IPS-20b (cell line): ENCODE results near the gene CACNA1C.

Experiments used
- H3K27ac ChIP-seq: one replicate; pipeline ENCODE4 v1.5.1; 2013; ENCODE audit warnings: low read length
- H3K27me3 ChIP-seq: 2 replicates; pipeline ENCODE4 v1.6.1; 2013; ENCODE audit warnings: mild to moderate bottlenecking, low read length, inconsistent platforms; ENCODE audit not compliant: insufficient read depth
- H3K36me3 ChIP-seq: 2 replicates; pipeline ENCODE4 v1.6.1; 2013; ENCODE audit warnings: low read depth, mild to moderate bottlenecking, inconsistent platforms, low read length, moderate library complexity; ENCODE audit not compliant: insufficient read depth
- H3K4me1 ChIP-seq: 2 replicates; pipeline ENCODE4 v1.6.1; 2013; ENCODE audit warnings: mild to moderate bottlenecking, control low read depth, inconsistent platforms, low read length, moderate library complexity; ENCODE audit not compliant: insufficient read depth
- H3K4me3 ChIP-seq: 2 replicates; pipeline ENCODE4 v1.5.1; 2013; ENCODE audit warnings: mild to moderate bottlenecking, low read length, inconsistent platforms
- H3K9ac ChIP-seq: 2 replicates; pipeline ENCODE4 v1.6.1; 2013; ENCODE audit warnings: low read depth, mild to moderate bottlenecking, inconsistent platforms, low read length, moderate library complexity
- H3K9me3 ChIP-seq: 2 replicates; pipeline ENCODE4 v1.6.1; 2013; ENCODE audit warnings: mild to moderate bottlenecking, low read depth, low read length, inconsistent platforms; ENCODE audit not compliant: insufficient read depth

The CACNA1C gene

DNA sequence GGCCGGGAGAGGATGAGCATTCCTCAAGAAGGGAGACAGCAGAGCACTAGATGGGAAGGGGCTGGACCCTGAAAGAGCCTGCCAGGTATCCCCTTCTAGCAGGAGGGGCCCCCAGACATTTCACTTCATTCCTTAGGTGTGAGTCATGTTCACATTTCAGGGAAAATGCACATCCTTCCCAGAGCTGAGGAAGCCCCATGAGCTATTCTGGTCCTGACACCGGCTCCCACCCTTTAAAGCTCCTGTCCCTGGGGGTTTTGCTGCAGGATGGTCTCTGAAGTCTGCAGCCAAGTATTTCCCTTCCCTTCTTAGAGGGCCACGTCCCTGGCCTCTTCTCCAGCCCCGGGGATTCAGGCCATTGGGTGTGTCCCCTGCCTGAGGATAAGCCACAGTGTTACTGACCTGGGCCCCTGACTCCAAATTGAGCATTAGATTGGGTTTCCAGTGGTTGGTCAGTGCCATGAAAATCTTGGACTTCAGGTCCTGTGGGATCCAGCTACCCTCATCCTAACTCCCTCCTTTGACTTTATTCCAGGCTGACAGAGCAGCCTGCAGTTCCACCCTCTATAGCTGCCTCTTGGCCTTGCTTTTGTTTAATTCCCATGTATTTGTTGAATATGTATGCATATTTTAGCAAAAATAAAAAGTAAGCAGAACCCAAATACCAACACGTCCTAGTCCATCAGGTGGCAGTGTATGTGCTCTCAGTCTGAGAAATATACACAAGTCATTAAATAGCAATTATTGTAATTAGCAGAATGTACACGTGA lies 267.1 kb downstream of the CACNA1C start:
- H3K9me3 ChIP-seq, result no peaks in the 10 kb centered on the region
- no peak overlapping the region for H3K27ac ChIP-seq
- no peak overlapping the region for H3K9ac ChIP-seq

GRCh38 chr12:2320841-2321240 lies 268.1 kb downstream of the CACNA1C start:
- H3K27me3 ChIP-seq, result no peaks in the 10 kb centered on the region
- no peak overlapping the region for H3K27ac ChIP-seq
- H3K9ac ChIP-seq, result no peak overlapping the region
- no peaks in the 10 kb centered on the region for H3K9me3 ChIP-seq
- no peaks in the 10 kb centered on the region for H3K36me3 ChIP-seq
- no peaks in the 10 kb centered on the region; the same call in 1 of the 2 replicates for H3K4me1 ChIP-seq
- H3K4me3 ChIP-seq, result no peak overlapping the region

More for the DNA sequence above, 267.1 kb downstream of the CACNA1C start:
- H3K27me3 ChIP-seq, result no peaks in the 10 kb centered on the region
- no peaks in the 10 kb centered on the region for H3K36me3 ChIP-seq
- no peaks in the 10 kb centered on the region; the same call in 1 of the 2 replicates for H3K4me1 ChIP-seq
- H3K4me3 ChIP-seq, result no peak overlapping the region

DNA sequence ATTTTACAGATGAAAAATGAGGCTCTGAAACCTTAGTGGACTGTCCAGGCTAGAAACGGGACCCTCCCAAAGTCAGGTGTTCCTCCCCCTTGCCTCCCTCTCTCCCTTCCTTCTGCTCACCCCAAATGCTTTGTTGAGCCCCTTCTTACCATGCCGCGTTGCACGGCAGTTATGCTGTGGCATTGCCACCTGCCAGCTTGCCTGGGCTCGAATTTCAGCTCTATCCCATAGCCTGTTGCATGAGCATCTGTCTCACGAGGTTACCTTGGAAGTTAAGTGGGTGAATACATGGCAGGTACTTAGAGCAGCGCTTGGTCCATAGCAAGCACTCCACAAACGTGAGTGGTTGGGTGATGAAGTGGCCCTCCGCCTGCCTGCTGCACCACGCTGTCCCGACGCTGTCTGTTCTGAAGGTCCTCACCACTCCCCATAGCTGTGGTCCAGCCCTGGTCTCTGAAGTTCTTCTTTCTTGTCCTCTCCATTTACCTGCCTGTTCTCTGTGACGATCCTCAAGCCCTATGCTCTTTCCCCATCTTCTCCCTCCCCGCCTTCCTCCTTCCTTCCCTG lies 269.9 kb downstream of the CACNA1C start:
- no peaks in the 10 kb centered on the region for H3K27me3 ChIP-seq
- no peak overlapping the region for H3K4me3 ChIP-seq
- no peaks in the 10 kb centered on the region for H3K9me3 ChIP-seq
- no peaks in the 10 kb centered on the region; the same call in 1 of the 2 replicates for H3K4me1 ChIP-seq
- H3K36me3 ChIP-seq, result no peaks in the 10 kb centered on the region
- H3K9ac ChIP-seq, result no peak overlapping the region
- no peak overlapping the region for H3K27ac ChIP-seq

DNA sequence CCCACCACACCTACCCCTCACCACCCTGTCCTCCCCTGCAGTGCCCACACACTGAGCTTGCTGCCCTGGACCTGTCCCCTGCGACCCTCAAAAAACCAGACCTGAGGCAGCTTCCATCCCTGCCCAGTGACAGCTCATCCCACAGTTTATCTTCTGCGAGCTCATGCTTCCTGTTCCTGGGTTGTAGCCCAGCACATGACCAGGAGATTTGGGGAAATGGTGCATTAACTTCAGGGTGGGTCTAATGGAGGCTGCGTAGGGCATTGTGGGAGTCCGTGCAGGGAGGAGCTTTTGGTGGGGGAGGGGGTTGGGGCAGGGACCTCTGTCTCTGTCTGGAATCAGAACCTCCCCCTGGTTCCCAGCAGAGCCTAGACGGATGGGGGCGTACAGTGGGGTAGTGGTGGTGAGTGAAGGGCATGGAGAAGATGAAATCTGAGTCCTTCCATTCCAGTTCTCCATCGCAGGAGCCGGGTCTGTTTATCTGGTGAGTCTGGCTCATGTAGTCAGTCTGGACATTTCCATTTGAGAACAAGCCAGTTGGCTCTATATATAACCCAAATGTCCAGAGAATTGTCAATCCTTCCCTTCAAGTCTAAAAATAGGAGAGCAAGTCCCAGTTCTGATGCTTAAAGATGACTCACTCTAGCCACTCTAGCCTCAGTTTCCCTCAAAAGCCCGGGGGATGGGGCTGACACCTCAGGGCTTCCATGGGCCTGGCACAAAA lies 270.9 kb downstream of the CACNA1C start:
- Histone ChIP-seq H3K4me3 (no peak overlapping the region), H3K4me1 (no peaks in the 10 kb centered on the region; the same call in 1 of the 2 replicates), H3K27me3 (no peaks in the 10 kb centered on the region), H3K9ac (no peak overlapping the region), H3K9me3 (no peaks in the 10 kb centered on the region), H3K27ac (no peak overlapping the region), H3K36me3 (no peaks in the 10 kb centered on the region)

- H3K4me1 ChIP-seq, result no peaks in the 10 kb centered on the region
- no peak overlapping the region for H3K4me3 ChIP-seq
- H3K27ac ChIP-seq, result no peak overlapping the region
- H3K27me3 ChIP-seq, result no peaks in the 10 kb centered on the region
- no peak overlapping the region for H3K9ac ChIP-seq
- no peaks in the 10 kb centered on the region for H3K36me3 ChIP-seq
- H3K9me3 ChIP-seq, result no peaks in the 10 kb centered on the region
These were observed 271.6 kb downstream of the CACNA1C start for GRCh38 chr12:2324387-2324786.

DNA sequence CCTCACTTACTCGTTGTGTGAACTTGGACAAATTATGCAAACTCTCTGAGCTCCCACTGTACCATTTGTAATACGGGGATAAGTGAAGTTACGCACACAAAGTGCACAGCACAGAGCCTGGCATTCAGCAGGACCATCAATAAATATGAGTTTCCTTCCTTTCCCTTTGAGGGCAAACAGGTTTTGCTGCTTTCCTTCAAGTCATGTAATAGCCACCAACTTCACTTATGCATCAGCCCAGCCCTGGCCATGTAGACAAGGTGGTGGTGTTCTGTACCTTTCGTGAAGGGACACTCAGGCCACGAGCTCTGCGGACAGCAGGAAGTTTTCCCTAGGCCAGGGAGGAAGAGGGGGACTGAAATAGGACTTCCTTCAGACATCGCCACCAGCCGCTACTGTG lies 272.7 kb downstream of the CACNA1C start:
- no peaks in the 10 kb centered on the region for H3K4me1 ChIP-seq
- H3K27me3 ChIP-seq, result no peaks in the 10 kb centered on the region
- H3K36me3 ChIP-seq, result no peaks in the 10 kb centered on the region
- H3K9ac ChIP-seq, result no peak overlapping the region
- no peak overlapping the region for H3K27ac ChIP-seq
- H3K9me3 ChIP-seq, result no peaks in the 10 kb centered on the region
- no peak overlapping the region for H3K4me3 ChIP-seq

GRCh38 chr12:2326470-2326869 lies 273.7 kb downstream of the CACNA1C start:
- Histone ChIP-seq H3K4me1 (no peaks in the 10 kb centered on the region), H3K27ac (no peak overlapping the region), H3K36me3 (no peaks in the 10 kb centered on the region), H3K27me3 (no peaks in the 10 kb centered on the region), H3K9ac (no peak overlapping the region), H3K9me3 (no peaks in the 10 kb centered on the region), H3K4me3 (no peak overlapping the region)

DNA sequence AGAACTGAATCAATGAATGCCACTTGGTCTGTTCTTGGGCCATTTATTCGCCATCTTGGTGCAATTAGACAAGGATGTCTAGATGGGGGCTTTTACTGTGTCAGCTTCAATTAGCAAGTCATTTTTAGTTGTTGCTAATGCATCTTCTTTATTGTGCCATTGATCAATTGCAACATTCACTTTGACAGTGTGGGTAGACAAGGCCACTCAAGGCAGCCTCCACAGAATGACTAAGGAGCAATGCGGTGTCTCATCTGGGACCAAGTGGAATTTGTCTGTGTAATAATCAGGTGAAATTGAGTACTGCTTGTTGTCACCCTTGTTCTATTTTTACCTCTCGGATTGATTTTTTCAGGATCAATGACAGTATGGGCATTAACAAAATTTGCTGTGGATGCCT lies 275.9 kb downstream of the CACNA1C start:
- H3K4me1 ChIP-seq, result no peaks in the 10 kb centered on the region
- no peaks in the 10 kb centered on the region for H3K9me3 ChIP-seq
- no peak overlapping the region for H3K27ac ChIP-seq
- H3K9ac ChIP-seq, result no peak overlapping the region
- no peaks in the 10 kb centered on the region for H3K36me3 ChIP-seq
- no peaks in the 10 kb centered on the region for H3K27me3 ChIP-seq
- no peak overlapping the region for H3K4me3 ChIP-seq

GRCh38 chr12:2329661-2330210 lies 276.9 kb downstream of the CACNA1C start:
- Histone ChIP-seq H3K27me3 (no peaks in the 10 kb centered on the region), H3K4me3 (no peak overlapping the region), H3K4me1 (no peaks in the 10 kb centered on the region), H3K36me3 (no peaks in the 10 kb centered on the region), H3K27ac (no peak overlapping the region), H3K9ac (no peak overlapping the region), H3K9me3 (no peaks in the 10 kb centered on the region)

DNA sequence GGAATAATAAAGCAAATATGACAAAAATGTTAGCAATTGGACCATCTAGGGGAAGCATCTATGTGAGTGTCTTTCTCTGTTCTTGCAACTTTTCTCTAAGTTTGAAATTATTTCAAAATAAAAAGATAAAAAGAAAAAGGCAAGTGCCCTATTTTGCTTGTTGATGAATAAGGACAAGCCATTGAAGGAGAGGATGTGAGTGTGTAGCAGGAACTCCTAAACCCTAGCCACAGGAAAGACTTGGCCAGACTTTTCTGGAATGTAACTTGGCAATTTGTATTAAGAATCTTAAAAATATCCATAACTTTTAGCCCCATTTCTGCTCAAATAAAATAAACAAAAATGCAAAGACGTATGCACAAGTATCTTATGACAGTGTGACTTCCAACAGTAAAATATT lies 279.4 kb downstream of the CACNA1C start:
- H3K9ac ChIP-seq, result no peak overlapping the region
- no peak overlapping the region for H3K27ac ChIP-seq
- no peaks in the 10 kb centered on the region for H3K9me3 ChIP-seq
- H3K36me3 ChIP-seq, result no peaks in the 10 kb centered on the region
- H3K4me3 ChIP-seq, result no peak overlapping the region
- no peaks in the 10 kb centered on the region for H3K4me1 ChIP-seq
- no peaks in the 10 kb centered on the region for H3K27me3 ChIP-seq

- Histone ChIP-seq H3K36me3 (no peaks in the 10 kb centered on the region), H3K4me1 (no peaks in the 10 kb centered on the region)
These were observed 280.2 kb downstream of the CACNA1C start for GRCh38 chr12:2332947-2333346.

More at GRCh38 chr12:2332947-2333346, 280.2 kb downstream of the CACNA1C start:
- Histone ChIP-seq H3K27me3 (no peaks in the 10 kb centered on the region), H3K9me3 (no peaks in the 10 kb centered on the region), H3K27ac (no peak overlapping the region), H3K9ac (no peak overlapping the region), H3K4me3 (no peak overlapping the region)
